HEK293T (cell line): ENCODE results near the gene KLHL10.

Experiments used
- CTCF ChIA-PET: fragments of 350-600 bp; formaldehyde crosslinking; extraction: SDS; loops from one replicate; lab custom pipeline; 2021; ENCODE audit warnings: antibody characterized with exemption, inconsistent platforms; lab: Yijun Ruan, JAX
- POLR2A ChIA-PET: fragments of 350-600 bp; formaldehyde crosslinking; extraction: SDS; loops from one replicate; lab custom pipeline; 2020; ENCODE audit warnings: antibody characterized with exemption, inconsistent platforms; lab: Yijun Ruan, JAX
- DNase-seq: peaks from one replicate; pipeline ENCODE4 v3.0.0; 2012; ENCODE audit warnings: mixed read lengths; ENCODE audit errors: extremely low spot score
- ARNT ChIP-seq: fragments of 450-650 bp; IDR thresholded peaks from 2 replicates; pipeline ENCODE4 v1.6.1; 2017; ENCODE audit warnings: mild to moderate bottlenecking
- BHLHE40 ChIP-seq: fragments of 450-650 bp; IDR thresholded peaks from 2 replicates; pipeline ENCODE4 v1.6.1; 2016; ENCODE audit warnings: mild to moderate bottlenecking, moderate library complexity, borderline replicate concordance
- CTBP1 ChIP-seq: fragments of 450-650 bp; IDR thresholded peaks from 2 replicates; pipeline ENCODE4 v1.6.1; 2016; ENCODE audit warnings: borderline replicate concordance
- ELF4 ChIP-seq: fragments of 450-650 bp; IDR thresholded peaks from 2 replicates; pipeline ENCODE4 v1.6.1; 2017; ENCODE audit warnings: antibody characterized with exemption
- FOXA1 ChIP-seq: fragments of 450-650 bp; IDR thresholded peaks from 2 replicates; pipeline ENCODE4 v1.6.1; 2016; ENCODE audit warnings: mild to moderate bottlenecking
- FOXK2 ChIP-seq: fragments of 450-650 bp; IDR thresholded peaks from 2 replicates; pipeline ENCODE4 v1.6.1; 2016; ENCODE audit warnings: mild to moderate bottlenecking
- FOXM1 ChIP-seq: fragments of 450-650 bp; IDR thresholded peaks from 2 replicates; pipeline ENCODE4 v1.6.1; 2017; ENCODE audit warnings: mild to moderate bottlenecking, borderline replicate concordance
- HDGF ChIP-seq: fragments of 450-650 bp; IDR thresholded peaks from 2 replicates; pipeline ENCODE4 v1.6.1; 2017; ENCODE audit warnings: antibody characterized with exemption, borderline replicate concordance
- L3MBTL2 ChIP-seq: fragments of 450-650 bp; conservative IDR thresholded peaks from 2 replicates; pipeline ENCODE4 v1.6.1; 2016; ENCODE audit warnings: mild to moderate bottlenecking
- LEF1 ChIP-seq: fragments of 450-650 bp; IDR thresholded peaks from 2 replicates; pipeline ENCODE4 v1.6.1; 2017; ENCODE audit warnings: mild to moderate bottlenecking, borderline replicate concordance
- NFRKB ChIP-seq: fragments of 450-650 bp; IDR thresholded peaks from 2 replicates; pipeline ENCODE4 v1.6.1; 2016; ENCODE audit warnings: mild to moderate bottlenecking, moderate library complexity
- SP1 ChIP-seq: fragments of 450-650 bp; IDR thresholded peaks from 2 replicates; pipeline ENCODE4 v1.6.1; 2017
- SUZ12 ChIP-seq: fragments of 450-650 bp; IDR thresholded peaks from 2 replicates; pipeline ENCODE4 v1.6.1; 2016; ENCODE audit warnings: mild to moderate bottlenecking
- TARDBP ChIP-seq: fragments of 450-650 bp; IDR thresholded peaks from 2 replicates; pipeline ENCODE4 v1.6.1; 2016
- ZNF384 ChIP-seq: fragments of 450-650 bp; IDR thresholded peaks from 2 replicates; pipeline ENCODE4 v1.6.1; 2016
- TF ChIP-seq, protein P1 (sequence below): fragments of 450-650 bp; IDR thresholded peaks from 2 replicates; pipeline ENCODE4 v1.6.1; 2016

Gene KLHL10

DNA sequence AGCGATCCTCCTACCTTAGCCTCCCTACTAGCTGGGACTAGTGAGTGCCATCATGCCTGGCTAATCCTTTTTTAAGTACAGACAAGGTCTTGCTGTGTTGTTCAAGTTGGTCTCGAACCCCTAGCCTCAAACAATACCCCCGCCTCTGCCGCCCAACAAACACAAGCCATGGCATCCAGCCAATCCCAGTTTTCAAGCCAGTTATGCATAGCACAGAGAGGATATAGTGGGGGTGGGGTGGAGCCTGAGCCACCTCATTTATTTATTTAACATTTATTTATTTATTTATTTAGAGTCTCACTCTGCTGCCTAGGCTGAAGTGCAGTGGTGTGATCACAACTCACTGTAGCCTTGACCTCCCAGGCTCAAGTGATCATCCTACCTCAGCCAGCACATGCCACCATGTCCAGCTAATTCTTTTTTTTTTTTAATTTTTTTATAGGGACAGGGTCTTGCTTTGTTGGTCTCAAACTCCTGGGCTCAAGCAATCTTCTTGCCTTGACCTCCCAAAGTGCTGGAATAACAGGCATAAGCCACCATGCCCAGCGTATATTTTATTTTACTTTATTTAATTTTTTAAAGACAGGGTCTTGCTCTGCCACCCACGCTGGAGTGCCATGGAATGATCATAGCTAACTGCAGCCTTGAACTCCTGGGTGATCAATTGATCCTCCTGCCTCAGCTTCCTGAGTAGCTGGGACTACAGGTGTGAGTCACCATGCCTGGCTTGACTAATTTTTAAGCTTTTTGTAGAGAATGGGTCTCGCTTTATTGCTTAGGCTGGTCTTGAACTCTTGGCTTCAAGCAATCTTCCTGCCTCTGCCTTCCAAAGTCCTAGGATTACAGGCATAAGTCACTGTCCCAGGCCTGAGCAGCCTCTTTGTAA lies 53.8 kb downstream of the KLHL10 start:
- ChIA-PET CTCF (no interaction called here), POLR2A (interaction anchor here (0.6 kb wide), 1 partner anchor 27 kb away, joined by 3 read pairs; no protein-coding TSS in a partner anchor)
- no peak for TF ChIP-seq ARNT
- no peak for TF ChIP-seq ZNF384
- no peak for TF ChIP-seq TARDBP
- no peak for DNase-seq

DNA sequence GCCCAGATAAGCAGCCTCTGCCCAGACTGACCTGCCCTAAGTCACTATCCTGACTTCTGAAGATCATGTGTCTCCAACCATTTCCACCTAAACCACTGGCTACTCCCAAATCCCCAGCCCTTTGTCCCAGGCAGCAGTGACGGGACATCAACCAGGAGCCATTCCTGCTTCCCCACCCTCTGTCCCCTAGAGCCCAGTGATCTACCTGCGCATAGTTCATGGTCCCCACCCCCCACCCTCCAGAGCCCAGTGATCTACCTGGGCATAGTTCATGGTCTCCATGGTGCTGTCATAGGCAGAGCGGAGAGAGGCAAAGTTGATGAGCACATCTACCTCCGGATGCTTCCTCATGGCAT lies 54.4 kb downstream of the KLHL10 start:
- ChIA-PET CTCF (no interaction called here), POLR2A (no interaction called here)
- no peak for TF ChIP-seq HDGF
- TF ChIP-seq ZNF384 = no peak
- no peak for TF ChIP-seq FOXA1
- TF ChIP-seq BHLHE40 = no peak
- TF ChIP-seq, protein P1, sequence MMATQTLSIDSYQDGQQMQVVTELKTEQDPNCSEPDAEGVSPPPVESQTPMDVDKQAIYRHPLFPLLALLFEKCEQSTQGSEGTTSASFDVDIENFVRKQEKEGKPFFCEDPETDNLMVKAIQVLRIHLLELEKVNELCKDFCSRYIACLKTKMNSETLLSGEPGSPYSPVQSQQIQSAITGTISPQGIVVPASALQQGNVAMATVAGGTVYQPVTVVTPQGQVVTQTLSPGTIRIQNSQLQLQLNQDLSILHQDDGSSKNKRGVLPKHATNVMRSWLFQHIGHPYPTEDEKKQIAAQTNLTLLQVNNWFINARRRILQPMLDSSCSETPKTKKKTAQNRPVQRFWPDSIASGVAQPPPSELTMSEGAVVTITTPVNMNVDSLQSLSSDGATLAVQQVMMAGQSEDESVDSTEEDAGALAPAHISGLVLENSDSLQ = no peak
- TF ChIP-seq SUZ12 = no peak
- TF ChIP-seq NFRKB = no peak
- TF ChIP-seq ARNT = no peak
- TF ChIP-seq LEF1 = no peak
- no peak for TF ChIP-seq ELF4
- TF ChIP-seq CTBP1 = no peak
- no peak for TF ChIP-seq FOXM1
- TF ChIP-seq FOXK2 = no peak
- TF ChIP-seq L3MBTL2 = no peak
- no peak for DNase-seq

DNA sequence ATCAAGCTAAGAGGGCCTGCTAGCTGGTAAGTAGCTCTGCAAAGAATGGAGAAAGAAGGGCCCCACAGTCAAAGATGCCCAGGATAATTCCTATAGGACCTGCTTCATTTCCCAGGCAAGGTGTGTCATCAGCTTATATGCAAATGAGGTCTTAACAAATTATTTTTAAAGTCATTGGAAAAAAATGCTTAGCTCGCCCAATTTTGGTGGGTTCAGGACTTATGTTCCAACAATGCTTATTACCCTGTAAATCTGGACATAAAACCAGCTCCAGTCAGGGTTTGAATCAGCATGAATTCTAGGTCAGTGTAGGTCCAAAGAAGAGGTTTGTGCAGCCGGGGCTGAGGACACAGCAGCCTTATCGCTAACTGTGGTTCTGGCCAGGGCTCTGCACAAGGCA lies 55.8 kb downstream of the KLHL10 start:
- TF ChIP-seq, protein P1 = no peak
- TF ChIP-seq L3MBTL2 (no peak), FOXA1 (no peak), HDGF (no peak), LEF1 (no peak), NFRKB (no peak), TARDBP (no peak), ZNF384 (no peak), SUZ12 (no peak), FOXK2 (no peak), ARNT (no peak), BHLHE40 (no peak), ELF4 (no peak), SP1 (no peak), FOXM1 (no peak), CTBP1 (no peak)
- POLR2A ChIA-PET = interaction anchor here (0.8 to 3.5 kb wide), 5 partner anchors 25 to 205 kb away, joined by 3 to 16 read pairs (median 5); partner anchors contain the start of genes ACLY and ODAD4
- CTCF ChIA-PET = interaction anchor here (1.3 kb wide), 1 partner anchor 230 kb away, joined by 4 read pairs; no protein-coding TSS in a partner anchor
- DNase-seq = no peak

- no peak for DNase-seq
- ChIA-PET CTCF (interaction anchor here (0.6 kb wide), 2 partner anchors 52 to 159 kb away, joined by 3 to 4 read pairs; no protein-coding TSS in a partner anchor), POLR2A (interaction anchor here (1.1 to 3.5 kb wide), 4 partner anchors 14 to 229 kb away, joined by 3 to 16 read pairs (median 4); partner anchors contain the start of genes ACLY and FKBP10)
- TF ChIP-seq FOXA1 = no peak
- no peak for TF ChIP-seq TARDBP
These were observed 57.2 kb downstream of the KLHL10 start for GRCh38 chr17:41894791-41895331.

DNA sequence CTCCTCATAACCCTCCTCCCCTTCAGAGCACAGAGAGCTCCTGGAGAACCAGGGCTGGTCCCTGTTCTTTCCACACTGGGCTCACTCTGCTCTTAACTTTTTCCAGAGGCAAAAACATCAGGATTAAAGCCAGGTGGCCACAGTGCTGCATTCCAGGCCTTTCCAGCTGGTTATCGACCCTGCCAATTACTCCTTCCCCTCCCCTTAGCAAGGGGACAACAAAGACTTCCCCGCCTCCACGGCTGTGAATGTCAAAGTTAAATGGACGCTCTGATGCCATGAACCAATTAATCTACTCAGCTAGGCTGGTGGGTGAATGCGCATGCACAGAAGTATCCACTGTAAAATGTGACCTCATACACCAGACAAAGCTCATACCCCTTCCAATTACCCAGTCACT lies 58.0 kb downstream of the KLHL10 start:
- DNase-seq = no peak
- TF ChIP-seq ARNT (no peak), FOXA1 (no peak), LEF1 (no peak), ELF4 (no peak)
- ChIA-PET CTCF (interaction anchor here (0.7 kb wide), 1 partner anchor 206 kb away, joined by 3 read pairs; no protein-coding TSS in a partner anchor), POLR2A (interaction anchor here (0.9 to 3.5 kb wide), 4 partner anchors 13 to 230 kb away, joined by 3 to 16 read pairs (median 3); partner anchors contain the start of genes ACLY and ODAD4)

DNA sequence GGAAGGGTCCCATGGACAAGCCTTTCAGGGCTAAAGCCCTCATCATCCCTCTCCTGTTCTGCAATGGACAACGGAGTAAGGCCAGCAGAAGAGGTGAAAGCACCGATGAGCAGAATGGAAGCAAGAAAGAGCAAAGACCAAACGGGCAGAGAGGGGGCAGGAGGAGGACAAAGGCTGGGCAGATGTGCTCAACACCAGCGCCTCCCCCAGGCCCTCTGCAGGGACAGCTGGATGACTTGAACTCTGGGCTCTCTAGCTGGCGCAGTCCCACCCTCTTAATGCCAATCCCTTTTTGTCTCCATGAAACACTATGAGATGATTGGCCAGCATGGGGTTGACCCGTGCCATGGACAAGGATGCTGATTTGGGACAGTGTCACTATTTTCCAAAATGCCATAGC lies 59.1 kb downstream of the KLHL10 start:
- ChIA-PET CTCF (interaction anchor here (1.0 kb wide), 1 partner anchor 201 kb away, joined by 3 read pairs; no protein-coding TSS in a partner anchor), POLR2A (no interaction called here)
- TF ChIP-seq ZNF384 (no peak), L3MBTL2 (no peak), HDGF (no peak), SP1 (no peak), FOXA1 (no peak), ELF4 (no peak), LEF1 (no peak), ARNT (no peak), FOXM1 (no peak), TARDBP (no peak), SUZ12 (no peak), FOXK2 (no peak), BHLHE40 (no peak), NFRKB (no peak), CTBP1 (no peak)
- TF ChIP-seq, protein P1 = no peak
- DNase-seq = no peak
